ENCODE data around the gene PCYOX1L.

- TF ChIP-seq CTCF (IDR thresholded peaks at IDR 0.05) = no peak
- no peak for TF ChIP-seq POLR2A (IDR thresholded peaks at IDR 0.05)
- no peak for TF ChIP-seq POLR2AphosphoS5 (IDR thresholded peaks at IDR 0.05)
These were observed 47.8 kb downstream of the PCYOX1L start for GRCh38 chr5:149405550-149406202.
